Chondrocyte (in vitro differentiated cells): ENCODE results near the gene PRKCA. TPM values are rescaled to one million over a fixed set of nuclear protein-coding genes. Genes with fewer than 3 reads are reported as not detected.
A peak's percentile ranks its signal among the peaks of the same experiment; 100 is the strongest.

Experiments
- DNase-seq: peaks from one replicate; pipeline ENCODE4 v3.0.0; 2021; ENCODE audit warnings: mixed read lengths, low spot score
- H3K27ac Mint-ChIP-seq: one replicate; pipeline ENCODE4 v1.8.0; 2021; ENCODE audit warnings: mild to moderate bottlenecking, moderate library complexity, mixed read lengths; ENCODE audit not compliant: unreplicated experiment
- H3K27me3 Mint-ChIP-seq: 2 replicates; pipeline ENCODE4 v1.8.0; 2021; ENCODE audit warnings: low read depth, mixed read lengths
- H3K36me3 Mint-ChIP-seq: 2 replicates; pipeline ENCODE4 v1.8.0; 2021; ENCODE audit warnings: low read depth, mixed read lengths
- H3K4me1 Mint-ChIP-seq: 2 replicates; pipeline ENCODE4 v1.8.0; 2021; ENCODE audit warnings: low read depth, mild to moderate bottlenecking, mixed read lengths
- H3K4me3 Mint-ChIP-seq: one replicate; pipeline ENCODE4 v1.8.0; 2021; ENCODE audit warnings: mild to moderate bottlenecking, moderate library complexity, mixed read lengths; ENCODE audit not compliant: unreplicated experiment
- H3K9me3 Mint-ChIP-seq: 2 replicates; pipeline ENCODE4 v1.8.0; 2021; ENCODE audit warnings: low read depth, mixed read lengths
- CTCF ChIP-seq: fragments of 200-600 bp; sonication (generic); IDR thresholded peaks from 2 replicates; pipeline ENCODE4 v1.5.0; 2021; ENCODE audit warnings: antibody characterized with exemption, mild to moderate bottlenecking, moderate library complexity
- total RNA-seq: library from RNA; stranded (reverse); gene quantifications from 3 replicates; pipeline ENCODE4 v1.2.1, GENCODE V29; 2021

PRKCA gene
- total RNA-seq, 1 donor from 2014 or later: 51.5 TPM

GRCh38 chr17:66300956-66301355 lies 1.5 kb upstream of the PRKCA start:
- no peaks in the 10 kb centered on the region for H3K36me3 Mint-ChIP-seq
- peaks cover 40% of the 10 kb centered on the region for H3K4me1 Mint-ChIP-seq
- H3K4me3 Mint-ChIP-seq: peak overlapping the region; percentile 87
- H3K27me3 Mint-ChIP-seq: no peaks in the 10 kb centered on the region
- no peaks in the 10 kb centered on the region for H3K9me3 Mint-ChIP-seq
- no peak for TF ChIP-seq CTCF
- no peak overlapping the region for H3K27ac Mint-ChIP-seq
- no peak for DNase-seq

DNA sequence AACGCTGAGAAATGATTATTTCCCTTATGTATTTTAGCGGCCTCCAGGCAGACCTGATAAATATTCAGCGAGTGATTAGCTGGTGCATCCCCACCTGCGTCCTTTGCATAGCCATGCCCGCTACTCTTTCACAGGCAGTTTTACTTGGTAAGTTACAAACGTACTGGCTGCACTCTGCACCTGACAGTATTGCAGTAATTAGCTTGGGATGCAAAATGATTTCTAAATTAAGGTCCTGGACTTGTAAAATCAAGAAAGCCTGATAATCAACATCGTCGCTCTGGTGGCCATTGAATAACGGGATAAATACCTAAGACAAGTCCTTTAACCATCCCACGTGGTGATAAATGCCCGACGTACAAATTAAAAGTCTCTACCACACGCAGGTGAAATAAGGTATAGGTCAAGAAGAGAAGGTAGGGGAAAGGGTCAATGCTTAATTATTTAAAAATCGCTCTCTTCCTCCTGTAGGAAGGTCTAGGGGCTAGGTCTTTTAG lies 998 bp upstream of the PRKCA start:
- peak overlapping the region; percentile 87 for H3K4me3 Mint-ChIP-seq
- no peaks in the 10 kb centered on the region for H3K27me3 Mint-ChIP-seq
- TF ChIP-seq CTCF: no peak
- peak overlapping the region; percentile 65 for H3K27ac Mint-ChIP-seq
- no peaks in the 10 kb centered on the region for H3K36me3 Mint-ChIP-seq
- no peaks in the 10 kb centered on the region for H3K9me3 Mint-ChIP-seq
- no peak for DNase-seq
- H3K4me1 Mint-ChIP-seq: peaks cover 41% of the 10 kb centered on the region

DNA sequence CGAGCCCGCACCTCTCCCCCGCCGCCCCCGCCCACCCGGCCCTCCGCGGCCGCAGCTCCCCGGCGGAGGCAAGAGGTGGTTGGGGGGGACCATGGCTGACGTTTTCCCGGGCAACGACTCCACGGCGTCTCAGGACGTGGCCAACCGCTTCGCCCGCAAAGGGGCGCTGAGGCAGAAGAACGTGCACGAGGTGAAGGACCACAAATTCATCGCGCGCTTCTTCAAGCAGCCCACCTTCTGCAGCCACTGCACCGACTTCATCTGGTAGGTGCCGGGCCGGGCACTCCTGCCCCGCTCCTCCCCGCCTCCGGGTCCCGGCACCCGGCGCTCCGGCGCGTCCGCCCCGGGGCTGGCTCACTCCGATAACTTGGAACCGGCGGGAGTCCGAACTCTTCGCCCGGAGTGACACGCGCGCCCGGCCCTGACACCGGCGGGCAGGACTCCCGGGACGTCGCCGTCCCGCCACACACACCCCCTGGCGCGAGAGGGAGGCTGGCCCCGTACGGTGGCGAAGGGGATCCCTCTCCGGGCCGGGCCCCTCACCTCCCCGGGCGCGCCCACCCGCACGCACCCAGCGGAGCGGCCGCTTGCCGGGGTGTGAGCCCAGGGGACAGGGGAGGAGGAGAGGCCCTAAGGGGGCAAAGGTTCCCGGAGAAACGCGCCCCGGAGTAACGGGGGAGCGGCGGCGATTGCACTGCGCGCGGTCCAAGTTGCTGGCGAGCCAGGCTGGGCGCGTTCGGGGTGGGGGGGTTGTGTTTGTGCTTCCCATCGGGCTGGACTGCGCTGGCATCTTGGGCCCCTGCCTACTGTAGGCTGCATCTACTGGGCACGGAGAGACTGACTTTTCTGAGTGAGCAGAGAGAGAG lies 581 bp downstream of the PRKCA start:
- Mint-ChIP-seq H3K4me1 (peaks cover 49% of the 10 kb centered on the region), H3K9me3 (no peaks in the 10 kb centered on the region), H3K27ac (peak overlapping the region; percentile 92), H3K36me3 (peaks cover 3% of the 10 kb centered on the region), H3K27me3 (no peaks in the 10 kb centered on the region), H3K4me3 (peak overlapping the region; percentile 95)
- no peak for DNase-seq
- TF ChIP-seq CTCF: peak; percentile 20

- Mint-ChIP-seq H3K36me3 (peaks cover 3% of the 10 kb centered on the region), H3K4me1 (peaks cover 63% of the 10 kb centered on the region), H3K27me3 (no peaks in the 10 kb centered on the region), H3K27ac (peak overlapping the region; percentile 92), H3K9me3 (no peaks in the 10 kb centered on the region), H3K4me3 (peak overlapping the region; percentile 95)
- TF ChIP-seq CTCF: peak; percentile 51
- no peak for DNase-seq
These were observed 2.1 kb downstream of the PRKCA start for GRCh38 chr17:66304304-66305174.

GRCh38 chr17:66306446-66306845 lies 4.0 kb downstream of the PRKCA start:
- Mint-ChIP-seq H3K9me3 (no peaks in the 10 kb centered on the region), H3K36me3 (peaks cover 6% of the 10 kb centered on the region), H3K27ac (peak overlapping the region; percentile 92), H3K27me3 (no peaks in the 10 kb centered on the region), H3K4me1 (peaks cover 68% of the 10 kb centered on the region), H3K4me3 (peak overlapping the region; percentile 41)
- TF ChIP-seq CTCF: no peak
- no peak for DNase-seq
